ENCODE data around the gene PTGIR.

GRCh38 chr19:46639358-46640182 is 14.7 kb upstream of the PTGIR start:
- no peak for TF ChIP-seq FOXM1 (IDR thresholded peaks at IDR 0.05; ENCODE audit: borderline replicate concordance)
- TF ChIP-seq BHLHE40 (IDR thresholded peaks at IDR 0.05; ENCODE audit: borderline replicate concordance) = no peak
- no peak for TF ChIP-seq SUZ12 (IDR thresholded peaks at IDR 0.05)
- TF ChIP-seq FOXK2 (IDR thresholded peaks at IDR 0.05) = no peak
- no peak for TF ChIP-seq SP1 (IDR thresholded peaks at IDR 0.05)

Measured in HEK293T (cell line).